GM06990 (cell line): ENCODE data around the gene FAHD1.

ENCODE experiments used
- DNase-seq: peaks from one replicate; pipeline ENCODE4 v3.0.0-alpha.2; 2011; ENCODE audit not compliant: insufficient read length; ENCODE audit errors: extremely low read depth
- H3K27me3 ChIP-seq: replicated peaks from 2 replicates; pipeline ENCODE4 v1.6.0; 2011; ENCODE audit warnings: low read length; ENCODE audit not compliant: control insufficient read depth, insufficient read depth
- H3K36me3 ChIP-seq: 2 replicates; pipeline ENCODE4 v1.5.1; 2011; ENCODE audit warnings: low read length; ENCODE audit not compliant: control insufficient read depth, insufficient read depth
- H3K4me3 ChIP-seq: replicated peaks from 2 replicates; pipeline ENCODE4 v1.5.1; 2011; ENCODE audit warnings: low read depth, mild to moderate bottlenecking, control low read depth, low read length
- CTCF ChIP-seq: IDR thresholded peaks from 2 replicates; pipeline ENCODE4 v1.5.1; 2011; ENCODE audit warnings: low read length, control low read depth, mild to moderate bottlenecking, inconsistent platforms; ENCODE audit not compliant: insufficient read depth, poor library complexity, severe bottlenecking

The FAHD1 gene

GRCh38 chr16:1810106-1810505, 16.9 kb upstream of the FAHD1 start:
- Histone ChIP-seq H3K27me3 (no peaks in the 10 kb centered on the region), H3K4me3 (no peak overlapping the region), H3K36me3 (peaks cover 7% of the 10 kb centered on the region)
- TF ChIP-seq CTCF: no peak
- no peak for DNase-seq

- TF ChIP-seq CTCF: no peak
- no peak for DNase-seq
- no peak overlapping the region for H3K4me3 ChIP-seq
- no peaks in the 10 kb centered on the region for H3K27me3 ChIP-seq
- peaks cover 7% of the 10 kb centered on the region for H3K36me3 ChIP-seq
Measured at GRCh38 chr16:1810536-1810935, 16.5 kb upstream of the FAHD1 start.

GRCh38 chr16:1812732-1813163, 14.3 kb upstream of the FAHD1 start:
- H3K27me3 ChIP-seq: no peaks in the 10 kb centered on the region
- H3K4me3 ChIP-seq: no peak overlapping the region
- DNase-seq: no peak
- H3K36me3 ChIP-seq: peaks cover 9% of the 10 kb centered on the region
- TF ChIP-seq CTCF: peak; percentile 40

GRCh38 chr16:1815461-1815860, 11.5 kb upstream of the FAHD1 start:
- no peak for DNase-seq
- Histone ChIP-seq H3K4me3 (no peak overlapping the region), H3K27me3 (no peaks in the 10 kb centered on the region), H3K36me3 (peaks cover 4% of the 10 kb centered on the region)
- TF ChIP-seq CTCF: no peak

GRCh38 chr16:1816396-1817275, 10.4 kb upstream of the FAHD1 start:
- no peaks in the 10 kb centered on the region for H3K27me3 ChIP-seq
- DNase-seq: no peak
- no peak for TF ChIP-seq CTCF
- H3K4me3 ChIP-seq: no peak overlapping the region
- H3K36me3 ChIP-seq: peaks cover 4% of the 10 kb centered on the region
